SW480 (cell line): ENCODE data around the gene VAV2.
A peak's percentile ranks its signal among the peaks of the same experiment; 100 is the strongest.

Experiments
- DNase-seq: peaks from one replicate; pipeline ENCODE4 v3.0.0-alpha.2; 2016; ENCODE audit warnings: low spot score

VAV2 gene

DNA sequence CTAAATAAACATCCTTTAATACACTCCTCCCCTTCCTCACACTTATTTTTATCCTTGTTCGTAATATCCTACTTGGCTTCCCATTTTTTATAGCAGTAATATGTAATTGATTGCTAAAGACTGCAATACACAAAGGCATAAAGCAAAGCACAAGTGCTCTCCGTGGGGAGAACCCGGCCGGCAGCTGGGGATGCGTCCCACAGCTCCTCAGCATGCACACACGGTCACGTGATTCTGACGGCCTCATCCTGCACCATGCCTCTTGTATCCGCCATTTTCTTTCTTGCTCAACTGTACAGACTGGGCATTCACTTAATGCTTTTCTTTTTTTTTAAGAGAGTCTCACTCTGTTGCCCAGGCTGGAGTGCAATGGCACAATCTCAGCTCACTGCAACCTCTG, 36.0 kb upstream of the VAV2 start:
- DNase-seq = no peak

GRCh38 chr9:134027561-134027960, 35.4 kb upstream of the VAV2 start:
- DNase-seq = no peak

- DNase-seq = no peak
Observed at GRCh38 chr9:134026981-134027380, 34.9 kb upstream of the VAV2 start.

DNA sequence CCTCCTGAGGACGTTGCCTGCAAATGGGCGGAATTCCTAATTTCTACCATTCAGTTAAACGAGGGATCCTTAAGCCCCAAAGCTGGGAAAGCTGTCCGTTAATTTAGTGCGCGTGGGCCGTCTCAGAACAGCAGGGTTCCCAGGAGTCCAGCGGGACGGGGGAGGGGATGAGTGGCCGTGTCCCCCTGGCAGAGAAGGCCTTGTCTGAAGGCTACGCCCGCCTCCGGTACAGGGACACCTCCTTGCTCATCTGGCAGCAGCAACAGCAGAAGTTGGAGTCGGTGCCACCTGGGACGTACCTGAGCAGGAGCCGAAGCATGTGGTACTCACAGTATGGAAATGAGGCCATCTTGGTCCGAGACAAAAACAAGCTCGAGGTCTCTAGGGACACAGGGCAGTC, 34.5 kb upstream of the VAV2 start:
- DNase-seq = no peak

GRCh38 chr9:134025606-134026541, 33.8 kb upstream of the VAV2 start:
- DNase-seq = peak; percentile 36

DNA sequence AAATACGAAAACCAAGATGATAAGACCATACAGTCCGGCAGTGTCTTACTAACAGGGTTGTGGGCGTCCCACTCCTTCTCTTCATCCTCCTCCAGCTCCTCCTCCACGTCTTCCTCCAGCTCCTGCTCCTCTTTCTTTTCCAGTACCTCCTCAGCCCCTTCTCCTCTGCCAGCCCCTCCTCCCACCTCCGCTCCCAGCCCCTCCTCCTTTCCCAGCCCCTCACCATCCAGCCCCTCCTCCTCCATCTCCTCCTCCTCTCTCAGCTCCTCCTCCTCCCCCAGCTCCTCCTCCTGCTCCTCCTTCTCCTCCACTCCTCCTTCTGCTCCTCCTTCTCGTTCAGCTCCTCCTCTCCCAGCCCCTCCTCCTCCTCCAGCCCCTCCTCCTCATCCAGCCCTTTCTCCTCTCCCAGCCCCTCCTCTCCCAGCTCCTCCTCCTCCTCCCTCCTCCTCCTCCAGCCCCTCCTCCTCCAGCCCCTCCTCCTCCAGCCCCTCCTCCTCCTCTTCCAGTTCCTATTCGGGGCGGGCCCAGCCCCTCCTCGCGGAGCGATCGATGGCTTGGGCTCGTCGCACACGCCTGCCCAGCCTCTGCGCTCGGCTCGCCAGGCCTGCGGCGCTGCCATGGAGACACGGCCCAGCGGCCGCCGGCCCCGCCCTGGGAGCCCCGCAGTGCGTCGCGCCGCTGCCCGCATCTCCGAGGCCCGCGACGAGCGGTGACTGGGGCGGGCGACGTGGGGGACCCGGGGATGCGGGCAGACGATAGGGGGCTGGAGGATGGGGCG, 32.9 kb upstream of the VAV2 start, which contains the start of gene BRD3OS:
BRD3OS (plus strand) TSS at position 654 of the 778 bp plus-strand sequence. CDS start 1,267 bp downstream, outside the sequence.
- peak; percentile 94 for DNase-seq

DNA sequence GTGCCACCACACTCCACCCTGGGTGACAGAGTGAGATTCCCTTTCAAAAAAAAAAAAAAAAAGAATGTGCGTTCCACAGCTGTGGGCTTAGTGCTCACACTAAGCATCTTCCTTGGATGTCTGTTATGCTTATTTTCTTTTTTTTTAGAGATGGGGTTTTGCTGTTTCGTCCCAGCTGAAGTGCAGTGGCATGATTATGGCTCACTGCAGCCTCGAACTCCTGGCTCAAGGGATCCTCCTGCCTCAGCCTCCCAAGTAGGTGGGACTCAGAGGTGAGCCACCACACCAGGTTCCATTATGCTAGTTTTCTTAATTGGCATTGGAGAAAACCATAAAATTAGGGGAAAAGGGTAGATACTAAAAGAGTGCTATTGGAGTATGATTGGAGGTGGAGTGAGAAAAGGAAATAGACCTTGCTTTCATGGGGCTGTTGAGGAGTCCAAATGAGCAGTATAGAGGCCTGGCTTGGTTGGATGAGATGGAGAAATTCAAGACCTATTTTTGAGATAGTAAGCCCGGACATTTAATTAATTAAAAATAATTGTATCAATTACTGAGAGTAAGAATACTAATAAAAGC, 32.2 kb upstream of the VAV2 start:
- no peak for DNase-seq

- no peak for DNase-seq
Observed at GRCh38 chr9:134014946-134015345, 22.8 kb upstream of the VAV2 start.

DNA sequence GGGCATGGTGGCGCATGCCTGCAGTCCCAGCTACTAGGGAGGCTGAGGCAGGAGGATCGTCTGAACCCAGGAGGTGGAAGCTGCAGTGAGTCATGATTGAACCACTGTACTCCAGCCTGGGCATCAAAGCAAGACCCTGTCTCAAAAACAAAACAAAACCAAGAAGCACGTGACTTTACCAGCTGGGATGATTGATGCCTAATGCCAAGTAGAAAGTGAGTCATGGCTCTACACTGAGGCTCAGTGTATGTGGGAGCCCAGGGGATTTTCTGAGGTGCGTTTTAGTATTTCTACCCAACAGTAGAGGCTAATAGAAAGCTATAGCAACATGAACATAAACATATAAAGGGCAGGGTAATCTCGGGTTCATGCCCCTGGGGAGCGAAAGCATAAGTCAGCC, 19.3 kb upstream of the VAV2 start:
- DNase-seq = no peak

GRCh38 chr9:134010310-134011173, 18.4 kb upstream of the VAV2 start:
- no peak for DNase-seq

GRCh38 chr9:134007571-134007970, 15.4 kb upstream of the VAV2 start:
- DNase-seq = no peak

- DNase-seq = no peak
Observed at GRCh38 chr9:134007150-134007549, 15.0 kb upstream of the VAV2 start.

DNA sequence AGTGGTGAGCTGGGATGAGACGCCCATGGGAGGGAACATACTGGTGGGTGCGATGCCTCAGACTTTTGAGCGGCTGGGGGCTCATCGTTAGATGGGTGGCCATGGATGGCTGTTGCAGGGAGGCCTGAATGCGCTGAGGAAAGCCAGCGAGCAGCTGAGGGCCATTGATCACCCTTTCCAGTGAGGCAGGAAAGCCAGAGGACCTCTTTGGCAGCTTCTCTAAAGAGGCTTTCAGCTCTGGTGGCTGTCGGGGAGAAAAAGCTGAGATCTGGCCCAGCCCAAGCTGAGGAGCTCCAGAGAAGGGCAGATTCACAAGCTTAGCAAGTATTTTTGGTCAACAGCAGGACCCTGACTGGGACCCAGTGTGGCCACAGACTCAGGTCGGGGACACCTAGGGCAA, 13.3 kb upstream of the VAV2 start:
- DNase-seq = no peak

GRCh38 chr9:134004881-134005280, 12.8 kb upstream of the VAV2 start:
- no peak for DNase-seq

- DNase-seq = no peak
Observed at GRCh38 chr9:134004131-134004873, 12.2 kb upstream of the VAV2 start.

- DNase-seq = no peak
Observed at GRCh38 chr9:134003237-134003636, 11.1 kb upstream of the VAV2 start.

DNA sequence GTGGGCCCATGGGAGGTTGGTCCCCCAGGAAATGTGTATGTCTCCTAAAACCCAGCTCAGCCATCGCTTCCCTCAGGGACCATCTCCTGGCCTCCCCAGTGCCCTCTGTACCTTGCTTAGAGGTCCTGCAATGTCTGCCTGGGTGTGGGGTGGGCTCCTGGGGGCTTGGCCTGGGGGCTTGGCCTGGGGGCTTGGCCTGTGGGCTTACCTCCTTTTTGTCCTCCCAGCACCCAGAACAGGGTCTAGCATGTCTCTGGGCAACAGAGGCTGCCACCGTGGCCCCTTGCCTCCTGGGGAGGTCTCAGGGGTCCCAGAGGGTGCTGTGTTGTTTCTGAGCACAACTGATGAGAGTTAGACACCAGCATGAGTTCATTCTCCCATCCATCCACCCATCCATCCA, 10.7 kb upstream of the VAV2 start:
- no peak for DNase-seq

- DNase-seq = no peak
Observed at GRCh38 chr9:133999851-134000265, 7.7 kb upstream of the VAV2 start.

GRCh38 chr9:133998915-133999595, 6.9 kb upstream of the VAV2 start:
- DNase-seq = no peak

GRCh38 chr9:133997584-133997983, 5.5 kb upstream of the VAV2 start:
- DNase-seq = no peak
